ENCODE results near the gene ALG1. TPM values are rescaled to one million over a fixed set of nuclear protein-coding genes. Genes with fewer than 3 reads are reported as not detected.
"Not testable (repeated sequence)": the region's sequence is repeated elsewhere in the genome, so short reads cannot be mapped to it uniquely, and the experiment has no call there.

ALG1 gene
- polyA plus RNA-seq, 1 donor (not counting 4 experiments of a cell fraction or from before 2014, with no cell fraction given): 25.8 TPM

- Histone ChIP-seq H3K9me1 (ENCODE audit: control insufficient read depth, extremely low read depth, insufficient read depth, low read length) (no peaks in the 10 kb centered on the region), H3K4me2 (ENCODE audit: control insufficient read depth, extremely low read depth, insufficient read depth, low read depth, low read length) (no peak overlapping the region), H2AFZ (ENCODE audit: control insufficient read depth, low read length) (no peak overlapping the region), H3K79me2 (ENCODE audit: control insufficient read depth, insufficient read depth, low read length) (peaks cover 12% of the 10 kb centered on the region), H3K4me1 (ENCODE audit: control insufficient read depth, extremely low read depth, insufficient read depth, low read length) (peaks cover 11% of the 10 kb centered on the region), H3K9ac (ENCODE audit: control insufficient read depth, extremely low read depth, insufficient read depth, low read length) (no peak overlapping the region), H3K9me3 (ENCODE audit: control insufficient read depth, low read depth, low read length) (no peaks in the 10 kb centered on the region), H4K20me1 (ENCODE audit: control insufficient read depth, extremely low read depth, insufficient read depth, low read length) (no peaks in the 10 kb centered on the region), H3K27ac (ENCODE audit: control insufficient read depth, insufficient read depth, low read length) (no peak overlapping the region), H3K36me3 (ENCODE audit: control insufficient read depth in 2 of 2, extremely low read depth in 1 of 2, insufficient read depth in 2 of 2, low read length in 2 of 2) (peaks cover 11 to 24% of the 10 kb centered on the region in 2 experiments), H3K4me3 (ENCODE audit: control insufficient read depth in 2 of 3, extremely low read depth in 1 of 3, insufficient read depth in 2 of 3, low read depth in 1 of 3, low read length in 3 of 3) (no peak overlapping the region), H3K27me3 (ENCODE audit: control insufficient read depth, extremely low read depth, insufficient read depth, low read length) (no peaks in the 10 kb centered on the region)
- no peak for FAIRE-seq
- no peak for DNase-seq (ENCODE audit: low read depth, low spot score)
- TF ChIP-seq CTCF (optimal IDR thresholded peaks at IDR 0.05 in 1 of 3, IDR thresholded peaks at IDR 0.05 in 1 of 3, conservative IDR thresholded peaks at IDR 0.05 in 1 of 3; ENCODE audit: extremely low read depth in 1 of 3, insufficient read depth in 2 of 3, low read length in 3 of 3): no peak
- no peak for TF ChIP-seq EZH2 (IDR thresholded peaks at IDR 0.05; ENCODE audit: low read length)
- dilution Hi-C loops (cut with MboI; ENCODE audit: extremely low pct_ligation_motif_present, low sequenced_read_pairs): no loop called here
Measured at GRCh38 chr16:5073279-5073629, 1.6 kb downstream of the ALG1 start.

GRCh38 chr16:5073771-5074170 lies 2.1 kb downstream of the ALG1 start:
- H3K4me2 ChIP-seq (ENCODE audit: control insufficient read depth, extremely low read depth, insufficient read depth, low read depth, low read length); H3K4me3 ChIP-seq (ENCODE audit: control insufficient read depth in 2 of 3, extremely low read depth in 1 of 3, insufficient read depth in 2 of 3, low read depth in 1 of 3, low read length in 3 of 3); H3K9me3 ChIP-seq (ENCODE audit: control insufficient read depth, low read depth, low read length); H3K27ac ChIP-seq (ENCODE audit: control insufficient read depth, insufficient read depth, low read length); H2AFZ ChIP-seq (ENCODE audit: control insufficient read depth, low read length); H4K20me1 ChIP-seq (ENCODE audit: control insufficient read depth, extremely low read depth, insufficient read depth, low read length); H3K9ac ChIP-seq (ENCODE audit: control insufficient read depth, extremely low read depth, insufficient read depth, low read length); DNase-seq (ENCODE audit: low read depth, low spot score); H3K27me3 ChIP-seq (ENCODE audit: control insufficient read depth, extremely low read depth, insufficient read depth, low read length); dilution Hi-C loops (cut with MboI; ENCODE audit: extremely low pct_ligation_motif_present, low sequenced_read_pairs); FAIRE-seq; H3K9me1 ChIP-seq (ENCODE audit: control insufficient read depth, extremely low read depth, insufficient read depth, low read length): not testable (repeated sequence)
- peaks cover 11 to 24% of the 10 kb centered on the region in 2 experiments for H3K36me3 ChIP-seq (ENCODE audit: control insufficient read depth in 2 of 2, extremely low read depth in 1 of 2, insufficient read depth in 2 of 2, low read length in 2 of 2)
- peaks cover 12% of the 10 kb centered on the region for H3K79me2 ChIP-seq (ENCODE audit: control insufficient read depth, insufficient read depth, low read length)
- peaks cover 11% of the 10 kb centered on the region for H3K4me1 ChIP-seq (ENCODE audit: control insufficient read depth, extremely low read depth, insufficient read depth, low read length)

- dilution Hi-C loops (cut with MboI; ENCODE audit: extremely low pct_ligation_motif_present, low sequenced_read_pairs): no loop called here
- H3K36me3 ChIP-seq (ENCODE audit: control insufficient read depth in 2 of 2, extremely low read depth in 1 of 2, insufficient read depth in 2 of 2, low read length in 2 of 2): peaks cover 11 to 24% of the 10 kb centered on the region in 2 experiments
- no peaks in the 10 kb centered on the region for H4K20me1 ChIP-seq (ENCODE audit: control insufficient read depth, extremely low read depth, insufficient read depth, low read length)
- FAIRE-seq (no peak), DNase-seq (ENCODE audit: low read depth, low spot score) (no peak)
- H3K9ac ChIP-seq (ENCODE audit: control insufficient read depth, extremely low read depth, insufficient read depth, low read length): no peak overlapping the region
- no peak overlapping the region for H3K4me3 ChIP-seq (ENCODE audit: control insufficient read depth in 2 of 3, extremely low read depth in 1 of 3, insufficient read depth in 2 of 3, low read depth in 1 of 3, low read length in 3 of 3)
- no peak overlapping the region for H3K4me2 ChIP-seq (ENCODE audit: control insufficient read depth, extremely low read depth, insufficient read depth, low read depth, low read length)
- no peak overlapping the region for H3K27ac ChIP-seq (ENCODE audit: control insufficient read depth, insufficient read depth, low read length)
- TF ChIP-seq CTCF (optimal IDR thresholded peaks at IDR 0.05 in 1 of 3, IDR thresholded peaks at IDR 0.05 in 1 of 3, conservative IDR thresholded peaks at IDR 0.05 in 1 of 3; ENCODE audit: extremely low read depth in 1 of 3, insufficient read depth in 2 of 3, low read length in 3 of 3) (no peak), EZH2 (IDR thresholded peaks at IDR 0.05; ENCODE audit: low read length) (no peak)
- no peak overlapping the region for H2AFZ ChIP-seq (ENCODE audit: control insufficient read depth, low read length)
- no peaks in the 10 kb centered on the region for H3K27me3 ChIP-seq (ENCODE audit: control insufficient read depth, extremely low read depth, insufficient read depth, low read length)
- no peaks in the 10 kb centered on the region for H3K9me1 ChIP-seq (ENCODE audit: control insufficient read depth, extremely low read depth, insufficient read depth, low read length)
- peaks cover 11% of the 10 kb centered on the region for H3K4me1 ChIP-seq (ENCODE audit: control insufficient read depth, extremely low read depth, insufficient read depth, low read length)
- no peaks in the 10 kb centered on the region for H3K9me3 ChIP-seq (ENCODE audit: control insufficient read depth, low read depth, low read length)
- H3K79me2 ChIP-seq (ENCODE audit: control insufficient read depth, insufficient read depth, low read length): peaks cover 12% of the 10 kb centered on the region
Measured at GRCh38 chr16:5075637-5076036, 4.0 kb downstream of the ALG1 start.

Data from keratinocyte (primary cell).